Omental fat pad (tissue), 4 donors: ENCODE results near the gene STMP1. TPM values are rescaled to one million over a fixed set of nuclear protein-coding genes. Genes with fewer than 3 reads are reported as not detected.

Source experiments
- ATAC-seq: fragments of 150-250 bp; one replicate; pipeline ENCODE4 v1.9.1; 2016; ENCODE audit warnings: mild to moderate bottlenecking, moderate library complexity; ENCODE audit not compliant: low FRiP score
- DNase-seq: peaks from one replicate; pipeline ENCODE4 v3.0.0-alpha.2; 2019; ENCODE audit warnings: low spot score
- CTCF ChIP-seq, 3 donors: fragments of 450-650 bp; IDR thresholded peaks; one replicate each; pipeline ENCODE4 v1.5.1; 2016 to 2017; ENCODE audit warnings: antibody characterized with exemption in 3 of 3, mild to moderate bottlenecking in 3 of 3, moderate library complexity in 2 of 3
- total RNA-seq, 4 donors: library from RNA; depleted of rRNA; stranded (reverse); fragments of >200 nt; gene quantifications; one replicate each; pipeline ENCODE4 v1.1.0, GENCODE V29; 2016

Gene STMP1
- total RNA-seq, 4 donors from 2014 or later: 9.4 to 26.8 (median 14.3) TPM

GRCh38 chr7:135713836-135714470 is 51.6 kb downstream of the STMP1 start:
- no peak for TF ChIP-seq CTCF (IDR thresholded peaks at IDR 0.05)
- ATAC-seq (no peak), DNase-seq (no peak)

- TF ChIP-seq CTCF (IDR thresholded peaks at IDR 0.05): no peak
- ATAC-seq (no peak), DNase-seq (no peak)
These were observed 52.3 kb downstream of the STMP1 start for GRCh38 chr7:135714534-135715009.

- ATAC-seq (no peak), DNase-seq (no peak)
- no peak for TF ChIP-seq CTCF (IDR thresholded peaks at IDR 0.05)
These were observed 52.8 kb downstream of the STMP1 start for GRCh38 chr7:135715055-135715522.

GRCh38 chr7:135715673-135716072 is 53.4 kb downstream of the STMP1 start:
- DNase-seq (no peak), ATAC-seq (no peak)
- no peak for TF ChIP-seq CTCF (IDR thresholded peaks at IDR 0.05)

- no peak for DNase-seq
- peak; percentile 76 for ATAC-seq
- TF ChIP-seq CTCF (IDR thresholded peaks at IDR 0.05): no peak
These were observed 54.4 kb downstream of the STMP1 start for GRCh38 chr7:135716677-135717238.

- DNase-seq (no peak), ATAC-seq (no peak)
- no peak for TF ChIP-seq CTCF (IDR thresholded peaks at IDR 0.05)
These were observed 55.4 kb downstream of the STMP1 start for GRCh38 chr7:135717693-135718092.

- ATAC-seq (no peak), DNase-seq (no peak)
- no peak for TF ChIP-seq CTCF (IDR thresholded peaks at IDR 0.05)
These were observed 55.9 kb downstream of the STMP1 start for GRCh38 chr7:135718219-135718618.
